Fibroblast of skin of left quadriceps (primary cell): ENCODE measurements around the gene E4F1.

Source experiments
- DNase-seq, 2 experiments: peaks; one replicate each; pipeline ENCODE4 v3.0.0-alpha.2; 2013; ENCODE audit warnings: low read depth in 2 of 2

E4F1 gene

DNA sequence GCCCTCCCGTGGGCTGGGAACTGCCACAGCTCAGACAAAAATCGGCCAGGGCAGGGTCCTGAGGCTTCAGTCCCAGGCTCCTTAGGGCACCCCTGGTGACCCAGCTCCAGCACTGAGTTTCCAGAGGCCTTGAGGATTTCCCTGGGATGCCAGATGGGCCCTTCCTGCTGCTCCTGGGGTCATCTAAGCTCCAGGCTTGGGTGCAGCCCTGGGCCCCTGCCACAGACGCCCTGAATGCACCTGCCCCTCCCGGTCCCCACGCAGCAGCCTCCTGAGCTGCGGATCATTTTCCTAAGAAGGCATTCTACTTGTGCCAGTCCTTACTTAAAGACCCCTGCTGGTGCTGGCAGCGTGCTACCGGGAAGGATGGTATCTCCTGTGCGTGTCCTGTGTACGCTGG lies 50.5 kb downstream of the E4F1 start:
- no peak for DNase-seq

DNA sequence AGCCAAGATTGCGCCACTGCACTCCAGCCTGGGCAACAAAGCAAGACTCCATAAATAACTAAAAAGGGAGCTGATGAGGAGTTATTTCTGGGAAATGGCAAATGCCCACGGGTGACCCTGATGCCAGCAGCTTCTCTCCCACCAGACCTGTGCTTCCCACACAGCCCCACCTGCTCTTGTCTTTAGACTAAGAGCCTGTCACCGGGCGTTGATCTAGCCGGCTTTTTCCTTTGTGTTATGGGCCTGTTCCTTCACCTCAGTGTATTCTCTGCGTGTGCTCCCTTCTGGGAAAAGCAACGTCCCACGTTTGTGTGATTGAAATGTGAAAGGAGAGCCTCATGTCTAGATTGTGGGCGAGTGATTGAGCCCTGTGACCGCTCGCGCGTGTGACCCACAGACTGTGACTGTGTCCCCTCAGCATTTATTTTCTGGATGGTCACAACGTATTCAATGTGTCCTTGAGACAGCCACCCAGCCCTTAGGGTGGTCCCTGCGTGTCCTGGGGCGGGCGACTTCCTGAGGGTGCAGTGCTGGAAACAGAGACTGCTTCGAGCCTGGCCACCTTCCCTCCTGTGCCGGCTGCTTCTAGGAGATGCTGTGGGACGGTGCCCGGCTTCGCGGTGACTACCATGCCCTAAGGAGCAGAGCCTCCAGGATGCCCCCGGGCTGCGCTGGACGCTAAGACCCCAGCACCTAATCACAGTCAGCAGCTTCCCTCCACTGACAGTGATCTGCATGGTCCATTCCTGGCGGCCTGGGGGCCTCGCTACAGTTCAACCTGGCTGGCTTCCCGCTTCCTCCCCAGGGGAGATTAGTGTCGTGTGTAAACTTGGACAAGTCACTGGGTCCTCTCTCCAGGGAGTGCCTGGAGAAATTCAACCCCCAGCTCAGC lies 52.3 kb downstream of the E4F1 start:
- no peak for DNase-seq

DNA sequence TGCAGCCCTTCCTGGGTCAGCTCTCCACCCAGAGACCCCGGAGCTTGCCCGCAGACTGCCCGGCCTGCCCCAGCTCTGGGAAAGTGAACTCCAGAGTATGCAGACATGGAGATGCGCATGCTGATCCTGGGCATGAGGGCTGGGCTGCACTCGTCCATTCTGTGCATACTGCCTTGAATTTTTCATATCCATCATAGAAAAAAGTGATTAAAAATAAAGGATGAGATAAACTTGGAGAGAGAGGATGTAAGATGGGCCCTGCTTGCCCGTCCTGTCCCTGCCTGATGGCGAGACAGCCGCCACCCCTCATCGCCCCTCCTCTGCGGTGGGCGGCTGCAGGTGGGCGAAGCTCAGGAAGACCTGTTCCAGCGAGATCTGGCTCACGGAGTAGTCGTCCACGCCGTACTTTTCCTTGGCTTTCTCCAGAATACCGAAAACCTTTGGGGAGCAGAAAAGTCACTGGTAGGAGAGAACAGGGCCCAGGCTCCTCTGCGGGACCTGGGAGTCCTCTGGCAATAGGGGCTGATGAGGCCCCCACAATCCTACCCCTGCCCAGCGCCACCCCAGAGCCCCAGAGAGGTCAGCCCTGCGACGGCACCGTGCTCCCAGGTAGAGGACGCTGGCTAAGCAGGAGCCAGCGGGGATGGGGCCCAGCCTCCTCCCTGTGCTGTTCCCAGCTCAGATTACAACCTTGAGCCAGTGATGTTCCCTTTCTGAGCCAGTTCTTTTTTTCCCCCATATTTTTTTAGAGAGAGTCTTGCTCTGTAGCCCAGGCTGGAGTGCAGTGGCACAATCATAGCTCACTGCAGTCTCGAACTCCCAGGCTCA lies 53.2 kb downstream of the E4F1 start:
- DNase-seq, result no peak

DNA sequence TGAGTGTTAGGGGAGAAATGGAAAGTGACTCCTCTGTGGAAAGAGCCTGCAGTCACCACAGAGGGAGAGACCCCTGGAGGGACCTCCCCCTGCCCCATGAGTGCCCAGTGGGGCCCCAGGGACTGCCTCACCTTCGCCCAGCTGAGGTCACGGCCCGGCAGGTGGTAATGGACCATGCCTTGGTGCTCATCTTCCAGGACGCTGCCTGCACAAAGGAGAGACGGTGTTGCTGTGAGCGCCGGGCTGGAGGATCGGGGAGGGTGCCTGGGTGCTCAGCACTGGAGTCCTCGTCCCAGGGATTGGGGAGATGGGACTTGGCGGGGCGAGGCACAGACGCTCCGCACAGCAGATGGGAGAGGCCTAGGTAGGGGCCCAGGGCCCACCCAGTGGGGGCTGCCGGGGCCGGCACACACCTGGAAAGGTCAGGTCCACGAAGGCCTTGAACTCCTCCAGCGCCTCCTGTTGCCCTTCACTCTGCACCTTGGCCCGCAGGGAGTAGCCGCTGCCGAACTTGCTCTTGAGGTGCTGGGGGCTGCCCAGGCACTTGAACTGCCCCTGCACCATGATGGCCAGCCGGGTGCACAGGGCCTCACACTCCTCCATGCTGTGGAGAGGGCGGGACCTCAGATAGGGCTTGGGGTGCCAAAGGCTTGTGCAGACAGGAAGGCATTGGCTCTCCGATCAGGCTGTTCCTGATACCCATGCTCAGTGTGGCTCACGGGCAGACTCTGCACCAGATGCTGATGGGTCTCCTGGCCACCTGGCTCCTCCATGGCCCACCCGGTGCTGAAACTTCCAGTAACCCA lies 54.3 kb downstream of the E4F1 start:
- no peak for DNase-seq

DNA sequence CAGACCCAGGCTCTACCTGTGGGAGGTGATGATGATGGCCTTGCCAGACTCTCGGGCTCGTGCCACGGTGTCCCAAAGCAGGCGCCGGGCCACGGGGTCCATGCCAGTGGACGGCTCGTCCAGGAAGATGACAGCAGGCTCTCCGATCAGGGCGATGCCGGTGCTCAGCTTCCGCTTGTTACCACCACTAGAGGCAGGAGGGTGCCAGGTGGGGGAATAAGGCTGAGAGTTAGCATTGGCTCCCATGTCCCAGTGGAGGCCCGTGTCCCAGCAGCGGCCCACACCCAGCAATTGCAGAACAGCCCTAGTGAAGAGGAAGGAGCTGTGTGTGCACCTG lies 54.8 kb downstream of the E4F1 start:
- no peak for DNase-seq

DNA sequence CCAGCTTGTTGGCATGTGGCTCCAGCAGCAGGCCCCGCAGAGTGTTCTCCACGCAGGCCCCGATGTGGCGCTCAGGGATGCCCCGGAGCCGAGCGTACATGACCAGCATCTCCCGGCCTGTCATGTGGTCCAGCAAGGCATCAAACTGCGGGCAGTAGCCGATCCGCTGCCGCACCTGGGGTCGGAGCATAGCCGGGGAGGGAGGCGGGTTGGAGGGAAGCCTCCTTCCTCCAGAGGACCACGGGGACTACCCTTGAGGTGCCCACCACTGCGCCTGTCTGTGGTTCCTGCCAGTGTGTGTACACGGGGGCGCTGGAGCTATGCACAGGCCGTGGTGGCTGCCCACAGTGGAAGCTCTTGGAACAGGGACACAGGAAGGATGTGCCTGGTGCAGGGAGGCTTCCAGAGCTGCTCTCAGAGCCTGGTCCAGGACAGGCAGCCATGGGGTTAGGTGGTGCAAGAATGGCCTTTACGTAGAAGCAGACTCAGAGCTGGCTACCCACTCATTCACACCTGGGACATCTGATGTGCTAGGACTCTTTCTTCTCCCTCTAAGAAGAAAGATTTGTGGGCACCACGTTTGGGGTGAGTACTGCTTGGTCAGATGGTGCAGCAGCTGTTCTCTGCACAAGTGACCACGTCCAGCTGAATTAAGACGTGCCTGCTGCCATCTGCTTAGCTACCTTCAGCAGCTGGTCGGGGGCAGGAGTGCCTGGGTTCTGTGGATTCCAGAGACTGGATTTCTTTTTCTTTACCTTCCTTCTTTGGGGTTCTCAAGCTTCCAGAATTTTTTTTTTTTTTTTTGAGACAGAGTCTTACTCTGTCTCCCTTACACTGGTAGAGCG lies 55.8 kb downstream of the E4F1 start:
- no peak for DNase-seq

DNA sequence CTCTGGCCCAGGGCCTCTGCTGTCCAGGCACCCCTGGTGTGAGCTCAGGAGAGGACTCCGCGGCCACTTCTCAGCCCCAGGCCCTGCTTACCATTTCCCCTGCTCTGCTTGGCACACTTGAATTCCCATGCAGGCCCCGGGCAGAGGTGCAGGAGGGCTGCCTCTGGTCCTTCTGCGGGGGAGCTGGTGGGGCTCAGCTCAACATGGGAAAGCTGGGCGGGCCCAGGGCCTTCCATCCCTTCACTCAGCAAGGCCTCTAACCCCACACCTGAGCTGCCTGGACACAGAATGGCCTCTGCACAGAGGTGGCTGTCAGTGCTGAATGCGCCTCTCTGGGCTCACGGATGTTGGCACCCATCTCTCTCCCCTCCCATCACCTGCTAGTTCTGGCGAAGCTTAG lies 57.1 kb downstream of the E4F1 start:
- no peak for DNase-seq

DNA sequence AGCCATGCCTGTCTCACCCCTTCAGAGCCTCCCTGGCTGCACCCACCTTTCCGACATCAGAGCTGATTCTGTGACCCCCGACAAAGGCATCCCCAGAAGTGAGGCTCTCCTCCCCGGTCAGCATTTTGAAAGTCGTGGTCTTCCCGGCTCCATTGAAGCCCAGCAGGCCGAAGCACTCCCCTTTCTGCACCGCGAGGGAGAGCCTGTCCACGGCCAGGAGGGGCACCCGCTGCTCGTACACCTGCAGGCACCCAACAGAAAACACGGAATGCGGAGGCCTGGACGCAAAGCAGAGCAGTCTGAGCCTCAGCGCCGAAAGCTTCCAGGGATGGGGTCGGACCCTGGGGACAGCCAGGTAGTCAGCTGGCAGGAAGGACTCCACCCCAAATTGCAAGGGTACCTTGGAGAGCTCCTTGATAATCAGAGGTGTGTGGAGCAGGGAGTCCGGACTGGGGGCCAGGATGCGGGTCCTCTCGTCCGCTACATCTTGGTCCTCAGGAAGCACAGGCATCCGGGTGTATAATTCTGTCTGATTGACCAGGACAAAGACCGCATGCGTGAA lies 57.7 kb downstream of the E4F1 start:
- no peak for DNase-seq

DNA sequence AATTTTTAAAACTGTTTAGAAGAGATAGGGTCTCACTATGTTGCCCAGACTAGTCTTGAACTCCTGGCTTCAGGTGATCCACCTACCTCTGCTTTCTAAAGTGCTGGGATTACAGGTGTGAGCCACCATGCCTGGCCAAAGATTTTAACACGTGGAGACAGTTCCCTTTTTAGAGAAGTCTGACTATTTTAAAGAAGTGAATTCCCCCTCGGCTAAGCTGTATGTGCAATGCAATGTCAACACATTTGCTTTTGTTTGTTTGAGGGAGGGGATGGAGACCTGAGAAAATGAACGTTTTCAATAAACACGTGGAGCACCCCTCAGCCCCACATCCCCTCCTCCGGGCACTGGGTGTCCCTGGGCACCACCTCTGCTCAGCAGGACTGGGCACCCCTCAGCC lies 58.9 kb downstream of the E4F1 start:
- DNase-seq, result no peak

DNA sequence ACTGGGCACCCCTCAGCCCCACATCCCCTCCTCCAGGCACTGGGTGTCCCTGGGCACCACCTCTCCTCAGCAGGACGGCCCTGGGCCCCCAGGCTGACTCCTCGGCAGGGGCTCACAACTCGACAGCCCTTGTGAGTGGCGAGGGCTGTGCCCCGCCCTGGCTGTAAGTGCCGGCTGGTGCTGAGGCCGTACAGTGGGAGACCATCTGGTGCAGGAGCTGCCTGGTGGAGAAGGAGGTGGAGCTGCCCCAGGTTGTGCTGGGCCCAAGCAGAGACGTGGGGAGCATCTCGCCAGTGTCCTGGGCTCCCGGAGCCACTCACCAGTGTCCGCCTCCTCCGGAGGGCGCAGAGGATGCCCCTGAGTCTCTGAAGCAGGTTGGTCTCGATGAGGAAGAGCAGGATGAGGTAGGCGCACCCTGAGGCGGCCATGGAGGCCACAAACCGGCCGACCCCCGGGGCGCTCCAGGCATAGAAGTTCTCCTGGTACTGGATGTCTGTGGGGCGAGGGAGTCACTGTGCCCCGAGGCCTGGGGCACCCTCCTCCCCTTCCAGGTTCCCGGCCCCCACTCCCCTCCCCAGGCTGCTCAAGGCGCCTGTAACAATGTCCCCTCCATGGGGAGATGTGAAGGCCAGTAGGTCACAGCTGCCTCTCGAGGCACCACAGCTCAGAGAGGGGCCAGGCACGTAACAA lies 59.6 kb downstream of the E4F1 start:
- no peak for DNase-seq

DNA sequence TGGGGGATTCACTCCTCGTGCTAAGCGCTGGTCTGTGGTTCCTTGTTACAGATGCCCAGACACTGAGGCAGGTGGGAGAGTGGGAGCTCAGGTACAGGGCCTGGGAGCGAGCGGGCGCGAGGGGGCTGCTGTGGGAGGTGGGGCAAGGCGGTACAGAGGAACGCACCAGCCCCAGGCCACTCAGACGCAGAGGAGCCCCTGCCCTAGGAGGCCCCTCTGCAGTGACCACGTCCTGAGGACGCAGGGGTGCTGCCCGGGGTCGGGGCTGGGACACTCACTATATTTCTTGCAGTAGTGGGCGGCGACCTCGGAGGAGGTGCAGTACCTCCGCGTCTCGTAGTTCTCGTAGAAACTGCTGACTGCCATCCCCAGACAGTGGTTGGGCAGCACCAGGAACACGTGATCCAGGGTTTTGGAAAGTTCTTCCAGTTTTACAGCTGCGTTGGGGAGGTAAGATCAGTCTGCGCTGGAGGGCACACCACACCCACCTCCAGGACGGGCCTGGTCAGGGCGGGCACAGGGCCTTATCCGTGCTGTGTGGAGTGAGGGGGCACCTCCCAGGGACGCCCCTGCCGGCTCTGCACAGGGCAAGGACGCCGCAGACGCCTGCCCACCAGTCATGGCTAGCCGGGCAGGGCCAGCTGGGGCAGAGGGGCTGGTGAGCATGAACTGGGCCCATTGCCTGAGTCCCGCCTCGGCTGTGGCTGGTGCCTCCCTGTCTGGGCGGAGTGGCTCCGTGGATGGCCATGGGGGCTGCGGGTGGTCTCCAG lies 60.8 kb downstream of the E4F1 start:
- DNase-seq, result no peak

DNA sequence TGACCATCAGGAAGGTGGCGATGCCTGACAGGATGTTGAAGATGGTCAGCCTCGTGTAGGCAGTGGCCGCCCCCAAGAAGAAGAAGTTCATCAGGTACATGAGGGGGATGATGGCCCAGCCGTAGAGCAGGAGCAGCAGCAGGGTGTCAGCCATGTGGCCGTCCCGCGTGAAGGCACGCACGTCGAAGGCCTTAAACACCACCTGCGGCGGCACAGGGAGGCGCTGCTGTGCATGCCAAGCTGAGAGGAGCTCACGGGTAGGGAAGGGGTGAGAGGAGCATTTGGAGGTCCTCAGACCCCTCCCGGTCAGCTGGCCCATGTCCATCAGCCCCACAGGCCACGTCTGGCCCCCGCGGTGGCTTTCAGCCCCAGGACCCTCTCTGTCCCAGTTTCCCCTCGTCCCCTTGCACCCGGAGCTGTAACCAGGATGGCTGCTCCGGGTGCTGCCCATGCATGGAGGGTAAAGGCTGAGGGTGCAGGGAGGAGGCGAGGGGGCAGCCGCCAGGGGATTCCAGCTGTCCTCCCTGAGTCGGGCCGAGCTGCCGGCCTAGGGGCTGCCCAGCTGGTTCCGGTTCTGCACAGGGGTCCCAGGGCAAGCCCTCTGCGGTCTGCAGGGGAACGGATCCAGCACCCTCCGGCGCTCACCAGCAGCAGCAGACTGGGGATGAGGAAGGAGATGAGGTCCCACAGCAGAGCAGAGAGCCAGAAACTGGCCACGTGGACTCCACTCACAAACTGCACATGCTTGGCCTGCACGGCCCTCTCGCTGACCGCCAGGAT lies 61.6 kb downstream of the E4F1 start:
- no peak for DNase-seq
